H7 (cell line): ENCODE data around the gene MAGEB3. TPM values are rescaled to one million over a fixed set of nuclear protein-coding genes. Genes with fewer than 3 reads are reported as not detected.

ENCODE experiments used
- DNase-seq: peaks from one replicate; pipeline ENCODE4 v3.0.0; 2012
- H3K27me3 ChIP-seq: 2 replicates; pipeline ENCODE4 v1.6.0; 2011; ENCODE audit warnings: mild to moderate bottlenecking, low read length; ENCODE audit not compliant: control insufficient read depth, insufficient read depth
- H3K36me3 ChIP-seq: replicated peaks from 2 replicates; pipeline ENCODE4 v1.5.1; 2011; ENCODE audit warnings: low read length; ENCODE audit not compliant: control insufficient read depth, insufficient read depth
- H3K4me3 ChIP-seq: 2 replicates; pipeline ENCODE4 v1.5.1; 2011; ENCODE audit warnings: low read depth, mild to moderate bottlenecking, control low read depth, low read length, moderate library complexity; ENCODE audit not compliant: insufficient read depth
- total RNA-seq: library from RNA; depleted of rRNA; stranded (reverse); fragments of >200 nt; shearing (Covaris generic); gene quantifications from 2 replicates; pipeline ENCODE4 v1.2.3, GENCODE V29; 2014; rRNA removed

The MAGEB3 gene
- total RNA-seq, 1 experiment from 2014 or later, result 0.80 TPM

DNA sequence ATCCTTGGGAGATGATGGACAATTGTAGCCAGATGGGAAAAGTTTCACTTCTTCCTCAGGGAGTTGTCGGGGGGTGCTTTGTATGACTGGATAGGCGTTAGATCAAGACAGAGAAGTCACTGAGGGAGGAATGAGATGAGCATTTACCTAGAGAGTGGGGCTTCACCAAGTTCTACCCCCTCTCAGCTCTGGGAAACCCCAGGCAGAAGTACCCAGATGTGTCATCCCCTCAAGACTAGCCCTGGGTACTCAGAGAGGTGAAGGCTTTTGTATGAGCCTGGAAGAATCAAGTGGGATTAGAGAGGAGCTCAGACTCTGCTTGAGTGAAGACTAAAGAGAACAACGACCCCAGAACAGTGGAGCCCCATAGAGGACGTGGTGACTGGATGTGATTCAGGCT, 18.4 kb downstream of the MAGEB3 start:
- Histone ChIP-seq H3K27me3 (no peaks in the 10 kb centered on the region), H3K4me3 (no peak overlapping the region)
- no peak for DNase-seq

DNA sequence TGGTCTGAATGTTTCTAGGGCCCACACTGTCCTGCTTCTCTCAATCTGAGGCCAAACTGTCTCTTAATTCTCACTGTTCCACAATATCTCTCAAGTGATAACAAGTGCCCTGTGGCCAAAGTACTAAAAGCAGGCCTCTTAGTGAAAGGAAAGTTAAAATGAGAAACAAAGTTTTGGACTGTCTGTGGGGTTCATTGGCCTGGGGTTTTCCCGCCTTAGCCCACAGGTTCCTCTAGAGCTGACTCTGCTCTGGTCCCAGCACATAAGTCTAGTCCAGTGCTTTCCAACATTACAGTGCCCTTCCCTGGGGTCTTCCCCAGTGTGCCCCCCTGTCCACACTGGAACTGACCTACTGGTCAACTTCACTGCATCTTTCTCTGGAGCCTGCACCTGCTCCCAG, 22.8 kb downstream of the MAGEB3 start:
- Histone ChIP-seq H3K4me3 (no peak overlapping the region), H3K27me3 (no peaks in the 10 kb centered on the region), H3K36me3 (no peaks in the 10 kb centered on the region)
- DNase-seq, result no peak

More for the DNA sequence above, 18.4 kb downstream of the MAGEB3 start:
- H3K36me3 ChIP-seq, result no peaks in the 10 kb centered on the region

DNA sequence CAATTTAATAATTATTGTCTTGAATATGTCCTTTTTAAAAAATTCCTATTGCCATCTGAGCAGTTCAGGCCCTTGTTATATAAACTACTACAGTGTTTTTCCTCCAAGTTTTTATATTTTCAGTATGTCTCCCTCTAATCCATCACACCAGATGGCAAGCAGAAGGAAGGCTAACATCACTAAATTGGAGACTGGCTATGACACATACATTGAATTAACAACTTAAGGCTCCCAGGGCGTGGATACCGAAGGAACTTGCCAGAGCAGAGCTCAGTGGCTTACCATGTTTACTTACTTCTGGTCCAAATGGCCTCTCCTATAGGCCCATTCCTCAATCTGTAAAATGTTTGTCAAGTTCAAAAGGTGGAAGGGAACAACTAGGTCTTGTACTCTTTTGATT, 29.5 kb downstream of the MAGEB3 start:
- no peak overlapping the region for H3K4me3 ChIP-seq
- H3K36me3 ChIP-seq, result no peaks in the 10 kb centered on the region
- DNase-seq, result no peak
- H3K27me3 ChIP-seq, result no peaks in the 10 kb centered on the region

DNA sequence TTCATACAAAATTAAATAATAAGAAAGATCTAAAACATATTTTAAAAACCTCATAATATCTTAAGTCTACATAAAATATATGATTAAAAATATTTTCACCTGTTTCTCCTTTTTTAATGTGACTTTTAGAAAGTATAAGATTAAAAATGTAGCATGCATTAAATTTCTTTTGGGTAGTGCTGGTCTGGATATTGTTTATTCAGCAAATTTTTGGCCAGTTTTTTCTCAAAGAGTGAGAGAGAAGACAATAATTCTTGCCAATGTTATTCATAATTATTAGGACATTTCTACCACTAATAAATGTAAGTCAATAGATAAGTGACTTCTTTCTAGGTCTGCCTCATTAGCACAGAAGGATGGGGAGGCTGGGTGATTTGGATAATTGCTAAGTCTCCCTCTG, 30.6 kb downstream of the MAGEB3 start:
- Histone ChIP-seq H3K27me3 (no peaks in the 10 kb centered on the region), H3K36me3 (no peaks in the 10 kb centered on the region), H3K4me3 (no peak overlapping the region)
- no peak for DNase-seq

DNA sequence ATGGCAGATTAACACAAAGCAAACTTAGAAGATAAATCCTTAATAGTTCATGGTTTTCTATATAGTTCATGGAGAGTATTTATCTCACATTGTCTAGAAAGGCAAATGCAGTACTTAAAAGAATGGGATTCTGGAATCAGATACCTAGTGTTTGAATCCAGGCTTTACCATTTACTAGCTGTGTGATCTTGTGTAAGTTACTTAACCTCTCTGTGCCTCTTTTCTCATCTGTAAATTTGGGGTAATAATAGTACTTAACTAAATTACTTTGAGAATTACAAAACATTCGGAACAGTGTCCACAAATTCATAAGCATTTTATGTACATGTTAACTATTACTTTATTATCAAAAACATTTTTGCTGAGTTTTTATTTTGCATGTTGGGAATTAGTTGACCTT, 32.3 kb downstream of the MAGEB3 start:
- DNase-seq, result no peak
- H3K36me3 ChIP-seq, result no peaks in the 10 kb centered on the region
- no peaks in the 10 kb centered on the region for H3K27me3 ChIP-seq
- H3K4me3 ChIP-seq, result no peak overlapping the region

DNA sequence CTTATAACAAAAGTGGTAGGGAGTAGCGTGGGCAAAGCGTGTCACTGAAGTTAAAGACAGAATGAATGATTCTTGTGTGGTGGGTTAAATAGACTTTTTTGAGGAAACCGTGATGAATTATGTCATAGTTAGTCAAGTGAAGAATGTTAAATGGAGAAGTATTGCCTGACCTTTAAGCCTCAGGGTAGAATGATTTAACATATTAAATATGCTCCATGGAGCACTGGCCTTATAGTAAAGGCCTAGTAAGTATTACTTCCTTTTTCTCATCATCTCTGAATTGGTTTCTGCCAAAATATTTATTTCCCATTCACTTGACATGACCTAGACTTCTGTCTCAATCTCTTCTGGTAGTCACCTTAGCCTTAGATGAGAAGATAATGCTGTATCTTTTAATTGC, 40.2 kb downstream of the MAGEB3 start:
- H3K36me3 ChIP-seq, result no peaks in the 10 kb centered on the region
- H3K4me3 ChIP-seq, result no peak overlapping the region
- H3K27me3 ChIP-seq, result no peaks in the 10 kb centered on the region
- DNase-seq, result no peak

DNA sequence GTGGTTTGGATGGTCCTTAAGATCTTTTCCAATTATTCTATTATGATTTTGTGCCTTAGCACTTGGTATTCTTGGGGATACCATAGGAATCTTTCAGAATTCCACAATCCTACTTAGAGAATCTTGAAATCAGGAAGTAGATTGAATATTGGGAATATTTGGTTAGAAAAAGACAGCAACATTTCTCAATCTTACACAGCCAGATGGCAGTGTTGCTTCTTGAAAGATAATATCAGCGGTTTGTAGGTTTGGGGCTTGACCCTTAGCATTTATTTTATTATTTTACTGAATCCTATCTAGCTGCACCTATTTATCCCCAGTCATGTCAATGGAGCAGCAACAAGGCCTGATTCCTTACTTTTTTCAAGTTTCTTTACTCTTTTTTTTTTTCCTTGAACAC, 45.0 kb downstream of the MAGEB3 start:
- Histone ChIP-seq H3K4me3 (no peak overlapping the region), H3K36me3 (no peaks in the 10 kb centered on the region), H3K27me3 (no peaks in the 10 kb centered on the region)
- no peak for DNase-seq

DNA sequence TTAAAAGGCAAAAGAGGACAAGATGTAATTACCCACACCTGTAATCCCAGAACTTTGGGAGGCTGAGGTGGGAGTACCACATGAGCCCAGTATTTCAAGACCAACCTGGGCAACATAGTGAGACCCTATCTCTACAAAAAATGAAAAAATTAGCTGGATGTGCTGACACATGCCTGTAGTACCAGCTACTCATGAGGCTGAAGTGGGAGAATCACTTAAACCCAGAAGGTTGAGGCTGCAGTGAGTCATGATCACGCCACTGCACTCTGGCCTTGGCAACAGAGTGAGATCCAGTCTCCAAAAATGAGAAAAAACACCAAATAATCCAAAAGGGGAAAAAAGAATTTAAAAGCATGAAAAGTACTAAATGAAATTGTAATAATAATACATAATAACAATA, 47.9 kb downstream of the MAGEB3 start:
- Histone ChIP-seq H3K27me3 (no peaks in the 10 kb centered on the region), H3K4me3 (no peak overlapping the region), H3K36me3 (no peaks in the 10 kb centered on the region)
- no peak for DNase-seq

DNA sequence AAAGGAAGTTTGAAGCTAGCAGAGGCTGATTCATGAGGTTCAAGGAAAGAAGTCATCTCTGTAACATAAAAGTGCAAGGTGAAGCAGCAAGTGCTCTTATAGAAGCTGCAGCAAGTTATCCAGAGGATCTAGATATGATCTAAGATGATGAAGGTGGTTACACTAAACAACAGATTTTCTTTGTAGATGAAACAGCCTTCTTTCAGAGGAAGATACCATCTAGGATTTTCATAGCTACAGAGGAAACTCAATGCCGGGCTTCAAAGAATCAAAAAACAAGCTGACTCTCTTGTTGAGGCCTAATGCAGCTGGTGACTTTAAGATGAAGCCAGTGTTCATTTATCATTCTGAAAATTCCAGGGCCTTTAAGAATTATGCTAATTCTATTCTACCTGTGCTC, 50.0 kb downstream of the MAGEB3 start:
- H3K36me3 ChIP-seq, result no peaks in the 10 kb centered on the region
- no peaks in the 10 kb centered on the region for H3K27me3 ChIP-seq
- H3K4me3 ChIP-seq, result no peak overlapping the region
- no peak for DNase-seq

DNA sequence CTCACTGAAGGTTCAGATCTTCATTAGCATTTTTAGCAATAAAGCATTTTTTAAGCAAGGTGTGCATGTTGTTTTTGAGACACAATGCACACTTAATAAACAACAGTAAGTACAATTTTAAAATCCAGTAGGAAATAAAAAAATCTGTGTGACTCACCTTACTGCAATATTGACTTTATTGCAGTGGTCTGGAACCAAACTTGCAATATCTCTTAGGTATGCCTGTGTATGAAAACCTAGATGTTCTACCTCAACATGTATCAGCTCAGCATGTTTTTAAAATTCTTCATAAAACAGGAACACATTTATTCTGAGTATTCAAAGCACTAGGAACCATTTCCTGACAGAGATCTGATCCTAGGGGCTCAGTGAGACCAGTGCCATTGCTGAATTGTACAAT, 52.1 kb downstream of the MAGEB3 start:
- H3K36me3 ChIP-seq, result no peaks in the 10 kb centered on the region
- no peak overlapping the region for H3K4me3 ChIP-seq
- no peaks in the 10 kb centered on the region for H3K27me3 ChIP-seq
- DNase-seq, result no peak

DNA sequence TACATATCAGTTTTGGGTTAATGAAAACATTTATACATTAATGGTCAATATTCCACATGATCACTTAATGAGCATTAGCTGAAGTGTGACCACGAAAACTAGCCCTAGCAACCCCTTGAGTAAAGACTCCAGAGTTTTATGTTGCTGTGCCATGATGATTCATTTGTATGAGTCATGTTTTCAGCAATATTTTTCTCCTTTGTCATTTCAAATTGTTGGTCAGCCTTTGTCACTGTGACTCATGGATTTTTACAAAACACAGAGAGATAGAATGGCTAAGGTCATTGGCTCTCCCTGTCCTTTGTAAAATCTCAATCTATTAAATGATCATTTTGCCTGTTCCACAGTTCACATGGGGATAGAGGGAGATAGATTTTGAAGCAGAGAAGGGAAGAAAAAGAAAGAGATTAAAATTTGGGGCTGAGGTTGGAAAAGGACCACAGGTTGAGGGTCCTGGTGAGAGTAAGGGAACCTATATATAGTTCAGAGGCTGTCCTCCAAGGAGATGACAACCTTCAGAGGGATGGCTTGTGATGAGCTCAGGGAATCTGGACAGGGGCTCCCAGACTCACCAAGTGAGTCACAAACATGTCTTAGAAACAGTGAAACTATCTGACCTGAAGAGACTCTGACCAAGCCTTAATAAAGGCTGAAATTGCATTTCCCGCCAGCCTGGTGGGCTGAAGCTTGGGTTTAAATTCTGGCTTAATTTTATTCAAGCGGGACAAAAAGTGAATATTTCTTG, 53.2 kb downstream of the MAGEB3 start:
- Histone ChIP-seq H3K36me3 (no peaks in the 10 kb centered on the region), H3K4me3 (no peak overlapping the region), H3K27me3 (no peaks in the 10 kb centered on the region)
- no peak for DNase-seq

Other genes starting within 250 kb of the MAGEB3 start
- 0.35 and 1.0 TPM in 2 replicates for gene MAGEB2, start 15.1 kb upstream of the MAGEB3 start, total RNA-seq
- gene MAGEB4, start 11.3 kb downstream of the MAGEB3 start, total RNA-seq, result not detected in 2 replicates
- gene MAGEB1, start 16.5 kb downstream of the MAGEB3 start, total RNA-seq, result 0.30 and 0.45 TPM in 2 replicates
- 0.45 and 0.52 TPM in 2 replicates for gene NR0B1, start 78.7 kb downstream of the MAGEB3 start, total RNA-seq